GM18520 (cell line): ENCODE data around the gene PHACTR3.

ENCODE experiments used
- ATAC-seq: cut with Tn5 transposase; IDR thresholded peaks from one replicate; pipeline ENCODE4 v1.9.1; 2021; ENCODE audit not compliant: unreplicated experiment

Gene PHACTR3

DNA sequence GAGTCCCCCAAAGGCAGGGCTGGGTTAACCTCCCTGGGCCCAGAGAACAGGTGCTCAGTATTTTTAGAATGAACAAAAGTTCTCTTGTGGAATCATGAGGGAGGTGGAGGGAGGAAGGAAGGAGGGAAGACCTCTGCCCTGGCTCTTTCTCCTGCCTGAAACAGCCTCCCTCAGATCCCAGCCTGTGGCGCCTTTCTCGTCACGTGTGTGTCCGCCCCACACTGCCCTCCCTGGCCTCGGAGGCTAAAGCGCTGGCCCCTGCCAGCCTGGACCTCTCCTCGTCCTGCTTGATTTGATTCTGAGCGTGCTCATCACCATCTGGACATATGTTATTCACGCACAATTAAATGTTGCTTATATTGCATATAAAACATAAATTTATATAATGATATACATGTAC is 40.9 kb downstream of the PHACTR3 start:
- no peak for ATAC-seq

DNA sequence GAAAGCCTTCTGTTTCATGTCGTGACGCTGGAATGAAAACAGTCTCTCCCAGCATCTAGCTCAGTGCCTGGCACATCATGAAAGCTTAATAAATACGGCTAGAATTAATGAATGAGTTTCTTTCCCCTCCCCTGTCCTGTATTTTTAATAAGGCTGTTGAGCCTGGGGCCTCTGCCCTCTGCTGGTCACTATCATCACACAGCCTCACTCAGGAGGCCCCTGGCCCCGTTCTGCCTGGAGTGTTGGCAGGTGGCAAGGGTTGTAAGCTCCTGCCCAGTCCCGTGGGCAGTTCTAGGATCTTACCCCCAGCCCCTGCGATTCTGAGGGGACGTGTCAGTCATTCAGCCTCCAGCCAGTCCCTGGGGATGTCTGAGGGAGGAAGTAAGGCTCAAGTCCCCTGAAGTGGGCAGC is 41.4 kb downstream of the PHACTR3 start:
- no peak for ATAC-seq

DNA sequence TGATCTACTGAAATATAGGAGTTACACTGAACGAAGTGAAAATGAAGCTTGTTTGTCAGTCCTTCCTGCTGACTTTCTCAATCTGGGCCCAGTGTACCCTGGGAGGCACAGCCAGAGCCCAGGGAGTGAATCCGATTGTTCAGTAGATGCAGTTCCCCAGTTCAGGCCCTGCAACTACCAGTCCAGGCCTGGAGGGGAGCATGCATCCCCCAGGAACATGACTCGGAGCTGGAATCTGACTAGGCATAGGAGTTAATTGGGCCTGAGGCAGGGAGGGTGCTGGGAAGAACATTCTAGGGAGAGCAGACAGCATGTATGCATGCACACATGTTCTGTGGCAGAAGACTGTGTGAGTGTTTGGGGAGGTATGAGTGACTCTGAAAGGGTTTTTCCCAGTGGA is 42.1 kb downstream of the PHACTR3 start:
- no peak for ATAC-seq

DNA sequence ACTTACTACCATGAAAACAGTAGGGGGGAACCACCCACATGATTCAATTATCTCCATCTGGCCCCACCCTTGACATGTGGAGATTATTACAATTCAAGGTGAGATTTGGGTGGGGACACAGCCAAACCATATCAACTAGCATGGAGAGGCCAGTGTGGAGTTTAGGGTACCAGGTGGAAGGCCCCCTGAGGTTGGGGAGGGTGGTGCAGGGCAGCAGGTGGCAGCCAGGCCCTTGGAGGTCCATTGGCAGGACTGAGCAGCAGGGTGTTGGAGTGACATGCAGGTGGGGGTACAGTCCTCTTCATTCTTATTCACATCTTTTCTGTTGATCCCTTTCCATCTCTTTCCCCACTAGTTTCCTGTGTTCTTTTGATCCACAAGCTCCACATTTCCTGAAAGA is 42.9 kb downstream of the PHACTR3 start:
- ATAC-seq: no peak

DNA sequence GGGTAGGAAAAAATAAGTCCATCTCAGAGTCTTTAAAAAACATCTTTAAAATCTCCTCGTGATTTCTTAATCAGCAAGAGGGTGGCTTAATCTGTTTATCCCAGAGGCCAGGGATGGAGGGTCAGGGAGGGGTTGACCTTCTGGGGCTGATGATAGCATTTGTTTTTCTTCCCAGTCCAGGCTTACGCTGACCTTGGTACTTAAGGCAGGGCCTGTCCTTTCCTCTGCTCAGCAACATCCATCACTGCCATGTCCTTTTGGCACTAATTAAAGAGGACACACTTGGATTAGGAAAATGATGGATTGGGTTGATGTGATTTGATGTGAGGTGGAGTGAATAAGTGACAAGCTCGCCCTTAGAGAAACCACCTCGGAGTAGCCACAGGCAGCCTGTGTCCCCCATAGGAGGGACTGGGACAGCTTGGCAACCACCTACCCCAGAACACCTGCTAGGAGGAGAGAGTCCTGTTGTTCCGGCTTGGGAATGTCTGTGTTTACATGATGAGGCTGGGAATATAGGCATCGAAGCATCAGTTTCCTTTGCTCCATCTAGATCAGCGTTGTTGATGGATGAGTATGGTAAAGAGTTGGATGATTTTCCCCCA is 44.2 kb downstream of the PHACTR3 start:
- ATAC-seq: no peak

DNA sequence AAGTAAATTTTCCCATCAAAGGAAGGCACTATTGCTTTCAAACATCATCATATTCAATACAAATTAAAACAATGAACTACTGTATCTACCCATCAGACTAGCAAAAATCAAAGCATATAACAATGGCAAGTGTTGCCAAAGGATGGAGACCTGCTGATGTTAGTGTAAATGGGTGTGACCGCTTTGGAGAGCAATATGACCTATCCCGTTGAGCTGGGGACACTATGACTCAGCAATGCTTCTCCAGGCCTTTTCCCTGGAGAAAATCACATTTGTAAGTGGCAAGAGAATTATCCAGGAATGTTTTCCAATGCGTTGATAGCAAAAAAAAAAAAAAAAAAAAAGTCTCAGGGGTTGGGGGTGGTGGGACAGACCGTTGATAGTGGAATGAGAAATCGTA is 46.1 kb downstream of the PHACTR3 start:
- ATAC-seq: no peak

DNA sequence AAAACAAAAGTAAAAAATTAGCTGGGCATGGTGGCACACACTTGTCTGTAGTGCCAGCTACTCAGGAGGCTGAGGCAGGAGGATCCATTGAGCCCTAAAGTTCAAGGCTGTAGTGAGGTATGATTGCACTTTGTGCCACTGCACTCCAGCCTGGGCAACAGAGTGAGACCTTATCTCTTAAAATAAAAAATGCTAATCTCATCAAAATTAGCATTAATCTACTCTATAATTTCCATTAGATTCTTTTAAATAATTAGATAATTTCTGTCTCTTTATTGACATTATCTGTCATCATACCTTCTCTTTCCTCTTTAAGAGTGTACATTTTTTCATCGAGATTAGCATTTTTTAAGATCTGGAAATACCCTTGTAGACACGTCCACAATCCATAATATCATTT is 48.0 kb downstream of the PHACTR3 start:
- no peak for ATAC-seq

DNA sequence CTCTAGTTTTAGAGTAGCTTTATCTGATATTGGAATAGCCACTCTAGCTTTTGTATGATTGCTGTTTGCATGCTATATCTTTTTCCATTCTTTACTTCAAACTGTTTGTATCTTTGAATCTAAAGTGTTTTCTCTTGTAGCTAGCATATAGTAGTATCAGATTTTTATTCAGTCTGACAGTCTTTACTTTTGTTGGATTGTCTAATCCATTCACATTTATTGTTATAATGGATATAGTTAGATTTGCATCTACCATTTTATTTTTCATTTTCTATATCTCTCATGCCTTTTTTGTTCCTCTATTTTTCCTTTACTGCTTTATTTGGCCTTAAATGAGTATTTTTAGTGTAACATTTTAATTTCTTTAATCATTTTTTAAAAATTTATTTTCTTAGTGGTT is 52.1 kb downstream of the PHACTR3 start:
- ATAC-seq: no peak

DNA sequence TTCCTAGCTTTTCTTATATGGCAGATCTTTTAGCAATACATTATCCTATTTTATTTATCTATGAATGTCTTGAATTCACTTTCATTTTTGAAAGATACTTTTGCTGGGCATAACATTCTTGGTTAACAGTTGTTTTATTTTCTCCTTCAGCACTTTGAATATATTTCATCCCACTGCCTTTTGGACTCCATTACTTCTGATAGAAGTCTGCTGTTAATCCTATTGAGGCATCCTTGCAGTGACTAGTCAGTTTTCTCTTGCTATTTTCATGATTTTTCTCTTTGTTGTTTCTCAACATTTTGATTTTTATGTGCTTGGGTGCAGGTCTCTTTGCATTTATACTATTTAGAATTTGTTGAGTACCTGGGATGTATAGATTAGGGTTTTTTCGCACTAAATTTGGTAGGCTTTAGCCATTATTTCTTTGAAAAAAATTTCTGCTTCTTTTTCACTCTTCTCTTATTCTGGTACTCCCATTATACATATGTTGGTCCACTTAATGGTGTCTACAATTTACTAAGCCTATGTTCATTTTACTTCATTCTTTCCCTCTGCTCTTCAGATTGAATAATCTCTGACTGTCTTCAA is 53.2 kb downstream of the PHACTR3 start:
- ATAC-seq: no peak

DNA sequence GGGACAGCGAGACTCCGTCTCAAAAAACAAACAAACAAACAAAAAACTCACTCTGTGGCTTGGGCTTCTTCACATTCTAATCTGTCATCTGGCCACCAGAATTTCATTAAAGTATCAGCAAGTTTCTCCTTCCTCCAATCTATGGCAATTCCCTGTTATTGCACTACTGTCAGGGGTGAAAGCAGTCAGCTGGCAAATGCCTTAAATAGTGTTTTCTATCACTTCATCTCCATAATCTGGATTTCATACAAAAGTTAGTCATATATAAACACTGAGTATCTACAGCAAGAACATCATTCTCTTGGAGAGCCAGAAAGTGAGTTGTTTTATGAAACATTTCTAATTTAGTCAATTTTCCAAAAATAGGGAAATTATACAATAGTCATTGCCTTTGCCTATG is 56.1 kb downstream of the PHACTR3 start:
- no peak for ATAC-seq

DNA sequence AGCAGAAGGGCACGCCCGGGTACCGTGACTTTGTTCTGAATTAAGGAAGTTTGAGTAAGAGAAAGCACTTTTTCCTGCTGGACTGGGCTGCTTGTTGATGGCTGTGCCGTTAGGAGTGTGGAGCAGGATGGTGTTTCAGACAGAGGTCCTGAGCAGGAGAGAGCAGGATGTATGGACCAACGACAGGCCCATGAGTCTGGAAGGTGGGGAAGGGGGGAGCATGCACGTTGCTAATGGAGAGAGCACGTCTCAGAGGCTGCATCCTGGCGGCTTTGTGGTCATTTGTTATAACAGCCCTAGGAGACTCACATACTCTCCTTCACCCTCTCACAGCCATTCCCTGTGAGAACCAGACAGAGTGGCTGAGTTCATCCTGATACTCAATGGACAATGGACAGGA is 56.8 kb downstream of the PHACTR3 start:
- no peak for ATAC-seq

DNA sequence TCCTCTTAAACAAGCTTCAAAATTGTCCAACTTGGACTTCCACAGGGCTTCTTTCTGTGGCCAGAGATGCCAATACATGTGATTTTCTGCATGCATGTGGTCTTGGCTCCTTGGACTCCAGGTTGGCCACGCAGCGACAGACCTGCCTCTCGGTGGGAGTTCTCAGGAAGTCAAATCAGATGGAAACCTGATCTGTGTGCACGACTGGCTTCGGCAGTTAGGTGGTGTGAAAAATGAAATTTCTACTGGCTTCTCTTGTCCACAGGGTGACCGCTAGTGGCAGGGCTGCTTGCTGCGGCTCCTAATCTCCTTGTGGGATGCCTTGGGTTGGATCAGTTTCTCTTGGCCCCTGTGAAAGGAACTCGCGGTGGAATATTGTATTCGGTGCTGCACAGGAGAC is 57.3 kb downstream of the PHACTR3 start:
- ATAC-seq: no peak

DNA sequence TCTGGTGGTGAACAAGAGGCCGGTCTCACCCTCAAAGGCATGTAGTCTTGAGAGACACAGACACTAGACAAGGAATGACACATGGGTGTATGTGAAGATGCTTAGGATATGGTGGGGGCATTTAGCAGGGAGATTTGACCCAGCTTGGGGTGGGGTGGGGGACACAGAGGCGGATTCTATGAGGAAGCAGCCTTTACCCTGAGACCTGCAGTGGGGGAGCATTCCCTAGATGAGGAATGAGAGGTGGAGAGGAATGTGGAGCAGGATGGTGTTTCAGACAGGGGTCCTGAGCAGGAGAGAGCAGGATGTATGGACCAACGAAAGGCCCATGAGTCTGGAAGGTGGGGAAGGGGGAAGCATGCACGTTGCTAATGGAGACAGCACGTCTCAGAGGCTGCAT is 57.8 kb downstream of the PHACTR3 start:
- no peak for ATAC-seq

DNA sequence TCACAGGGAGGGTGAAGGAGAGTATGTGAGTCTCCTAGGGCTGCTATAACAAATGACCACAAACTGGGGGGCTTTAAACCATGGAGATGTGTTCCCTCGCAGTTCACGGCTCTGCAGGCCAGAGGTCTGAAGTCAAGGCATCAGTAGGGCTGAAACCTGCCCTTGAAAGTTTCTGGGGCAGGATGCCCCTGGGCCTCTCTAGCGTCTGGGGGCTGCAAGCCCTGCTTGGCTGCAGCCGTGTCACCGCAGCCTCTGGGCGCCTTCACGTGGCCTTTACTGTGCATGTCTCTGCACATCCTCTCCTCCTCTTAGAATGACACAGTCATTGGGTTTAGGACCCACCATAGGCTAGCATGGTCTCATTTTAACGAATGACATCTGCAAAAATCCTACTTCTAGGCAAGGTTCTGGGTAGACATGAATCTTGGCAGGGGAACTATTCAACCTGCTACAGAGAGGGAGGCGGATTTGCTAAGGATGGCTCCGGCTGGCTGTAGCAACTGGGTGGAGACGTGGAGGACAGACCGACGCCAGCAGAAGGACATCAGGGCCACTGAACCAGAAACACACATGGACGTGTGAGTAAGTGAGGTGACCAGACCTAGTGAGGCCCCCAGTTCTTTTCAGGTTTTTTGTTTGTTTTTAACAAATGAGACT is 58.6 kb downstream of the PHACTR3 start:
- ATAC-seq: no peak

DNA sequence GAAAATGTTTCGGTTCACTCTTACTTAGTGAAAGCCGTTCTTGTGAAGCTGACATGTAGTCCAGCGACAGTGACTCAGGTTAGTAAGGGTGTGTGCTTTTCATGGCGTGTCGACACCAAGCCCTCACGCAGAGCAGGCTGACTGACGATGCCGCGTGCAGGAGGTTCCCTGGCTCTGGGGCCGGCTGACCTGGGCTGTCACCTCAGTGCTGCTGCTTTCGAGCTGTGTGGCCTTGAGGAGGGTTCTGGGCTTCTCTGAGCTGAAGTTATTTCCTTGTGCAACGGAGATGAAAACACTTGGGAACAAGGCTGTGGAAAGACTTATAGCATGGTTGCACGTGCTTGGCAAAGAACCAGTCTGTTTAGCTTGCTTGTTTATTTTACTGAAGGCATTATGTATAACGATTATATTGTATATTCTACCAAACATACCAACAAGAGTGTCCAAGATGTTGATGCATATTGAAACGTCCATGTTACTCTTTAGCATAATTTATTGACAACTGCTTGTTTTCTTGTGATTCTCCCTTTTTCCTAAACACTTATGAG is 59.2 kb downstream of the PHACTR3 start:
- ATAC-seq: no peak

DNA sequence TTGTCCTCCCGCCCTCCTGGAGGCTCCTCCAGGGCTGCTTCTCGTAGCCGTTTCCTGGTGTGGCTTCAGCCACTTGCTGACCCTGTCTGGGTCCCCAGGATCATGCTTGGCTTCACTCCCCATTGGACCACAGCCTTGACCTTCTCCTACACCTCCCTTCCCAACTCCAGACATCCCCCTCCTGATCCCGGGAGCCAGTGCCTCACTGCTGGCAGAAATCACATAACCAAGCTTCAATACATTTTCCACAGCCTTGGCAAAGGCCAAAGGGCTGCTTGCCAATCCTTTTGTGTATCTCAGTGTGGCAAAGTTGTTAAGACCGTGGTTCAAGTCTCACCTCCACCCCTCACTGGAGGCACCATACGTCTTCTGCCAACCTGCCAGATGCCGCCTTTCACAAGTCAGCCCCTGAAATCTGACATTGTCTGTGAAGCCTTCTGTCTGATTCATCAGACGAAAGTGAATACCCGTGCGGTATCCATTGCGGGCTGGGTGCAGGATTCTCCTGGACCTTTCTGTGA is 60.1 kb downstream of the PHACTR3 start:
- no peak for ATAC-seq

DNA sequence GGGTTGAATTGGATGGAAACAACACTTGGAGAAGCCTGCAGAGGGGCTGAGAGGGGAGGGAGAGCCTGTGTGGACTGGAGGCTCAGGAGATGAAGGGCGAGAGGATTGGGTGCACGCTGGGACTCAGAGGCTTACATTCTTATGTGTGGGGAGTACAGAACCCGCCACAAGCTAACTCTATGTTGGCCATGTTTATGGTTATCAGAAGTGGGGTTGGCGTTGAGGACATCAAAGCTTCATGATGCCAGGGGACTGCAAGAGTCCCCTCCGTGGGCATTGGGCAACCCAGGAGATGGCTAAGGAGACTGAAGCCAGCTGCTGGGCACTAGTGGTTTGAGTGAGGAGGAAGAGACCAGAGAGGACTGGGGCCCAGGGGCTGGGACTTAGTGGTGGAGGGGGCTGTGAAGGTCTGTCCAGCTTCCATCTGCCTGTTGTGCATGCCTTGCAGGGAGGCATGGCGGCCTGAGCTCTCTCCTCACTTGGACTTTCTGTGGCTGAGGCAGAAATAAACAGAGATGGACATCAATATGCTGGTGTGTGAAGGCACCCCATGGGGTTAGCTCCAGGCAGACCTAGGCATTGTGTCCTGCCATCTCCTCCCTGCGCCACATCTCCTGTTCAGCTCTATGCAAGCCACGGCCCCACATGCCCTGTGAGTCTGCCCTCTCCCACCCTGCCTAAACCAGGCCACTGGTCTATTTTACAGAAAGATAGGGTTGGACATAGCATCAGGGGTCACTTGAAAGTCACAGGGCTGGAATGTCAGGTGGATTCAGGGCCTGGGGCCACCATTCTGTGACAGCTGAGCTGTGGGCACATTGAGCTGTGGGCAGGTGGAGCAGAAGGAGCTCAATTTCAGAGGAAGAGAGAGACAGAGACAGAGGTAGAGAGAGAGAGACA is 61.6 kb downstream of the PHACTR3 start:
- no peak for ATAC-seq

DNA sequence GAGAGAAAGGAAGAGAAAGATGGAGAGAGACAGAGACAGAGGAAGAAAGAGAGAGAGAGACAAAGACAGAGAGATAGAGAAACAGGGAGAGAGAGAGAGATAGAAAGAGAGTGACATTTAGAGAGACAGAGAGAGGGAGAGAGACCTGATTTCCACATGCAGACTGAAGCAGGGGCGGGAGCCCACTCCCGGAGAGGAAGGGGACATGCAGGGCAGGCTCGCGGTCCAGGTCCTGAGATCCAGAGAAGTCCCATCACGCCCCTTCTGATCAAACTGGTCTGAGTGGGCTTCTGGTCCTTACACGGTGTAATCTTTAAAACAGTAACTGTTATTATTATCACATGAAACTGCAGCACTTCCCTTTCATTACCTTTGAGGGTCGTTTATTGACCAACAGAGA is 62.2 kb downstream of the PHACTR3 start:
- ATAC-seq: no peak

DNA sequence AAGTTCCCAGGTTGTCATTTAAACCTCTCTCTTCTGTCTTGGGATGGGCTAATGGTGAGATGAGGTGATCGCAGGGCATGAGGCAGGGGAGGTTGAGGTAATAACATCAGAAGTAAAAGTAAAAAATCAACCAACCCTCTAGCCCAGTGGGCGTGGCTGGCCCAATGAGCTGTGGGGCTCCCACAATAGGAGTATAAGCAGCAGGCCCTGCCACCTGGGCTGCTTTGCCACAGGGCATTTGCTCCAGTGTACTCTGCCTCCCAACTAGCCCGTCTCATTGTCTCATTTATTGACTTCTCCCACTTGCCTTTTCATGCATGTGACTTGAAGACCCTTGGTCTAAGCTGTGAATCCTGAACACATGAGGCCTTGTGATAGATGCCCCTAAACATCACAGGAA is 62.8 kb downstream of the PHACTR3 start:
- no peak for ATAC-seq

DNA sequence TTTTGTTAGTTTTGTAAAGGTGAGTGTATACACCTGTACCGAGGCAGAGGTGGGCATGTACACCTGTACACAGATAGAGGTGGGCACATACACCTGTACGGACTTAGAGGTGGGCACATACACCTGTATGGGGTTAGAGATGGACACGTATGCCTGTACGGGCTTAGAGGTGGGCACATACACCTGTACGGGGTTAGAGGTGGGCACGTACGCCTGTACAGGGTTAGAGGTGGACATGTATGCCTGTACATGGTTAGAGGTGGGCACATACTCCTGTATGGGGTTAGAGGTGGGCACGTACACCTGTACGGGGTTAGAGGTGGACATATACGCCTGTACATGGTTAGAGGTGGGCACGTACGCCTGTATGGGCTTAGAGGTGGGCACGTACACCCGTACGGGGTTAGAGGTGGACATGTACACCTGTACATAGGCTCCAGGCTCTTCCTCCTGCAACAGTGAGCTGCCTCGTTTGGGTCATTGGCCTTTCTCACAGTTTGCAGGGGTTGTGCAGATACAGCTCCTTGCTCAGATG is 63.7 kb downstream of the PHACTR3 start:
- ATAC-seq: no peak
